Measurements from ENCODE around the gene ZMPSTE24. TPM values are rescaled to one million over a fixed set of nuclear protein-coding genes. Genes with fewer than 3 reads are reported as not detected.

Gene ZMPSTE24
- total and polyA plus RNA-seq, 10 of the 15 experiments (the other 5 are each of a cell fraction or from before 2014, with no cell fraction given): 21.5 to 84.4 (median 43.6) TPM

DNA sequence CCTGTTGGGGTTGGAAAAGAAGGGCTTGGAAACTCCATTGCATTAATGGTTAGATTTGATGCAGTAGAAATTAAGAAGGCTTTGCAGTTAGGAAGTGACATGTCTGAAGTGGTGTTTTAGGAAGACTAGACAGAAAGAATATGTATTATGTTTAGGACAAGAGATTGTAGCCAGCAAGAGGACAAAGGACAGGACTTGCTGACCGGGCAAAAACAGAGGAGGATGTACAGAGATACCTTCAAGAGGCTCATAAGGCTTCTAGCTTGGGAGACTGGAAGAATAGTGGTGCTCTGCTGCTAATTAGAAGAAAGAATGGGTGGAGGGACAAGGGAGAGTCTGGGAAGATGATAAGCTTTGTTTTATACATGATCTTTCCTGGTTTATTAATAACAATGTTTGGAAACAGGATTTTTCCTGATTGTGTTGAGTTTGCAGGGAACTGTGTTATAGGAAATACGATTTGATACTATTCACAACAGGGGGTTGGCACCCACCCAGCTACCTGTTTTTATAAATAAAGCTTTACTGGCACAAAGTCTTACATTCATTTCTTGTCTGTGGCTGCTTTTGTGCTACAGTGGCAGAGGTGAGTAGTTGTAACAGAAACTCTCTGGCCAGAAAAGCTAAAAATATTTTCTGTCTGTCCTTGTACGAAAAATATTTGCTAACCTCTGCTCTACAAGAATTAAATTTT is 47.4 kb upstream of the ZMPSTE24 start:
- intact Hi-C loops (cut with micrococcal nuclease; ENCODE audit: unreplicated experiment): no loop called here
- no peak for FAIRE-seq
- WGBS (ENCODE audit: insufficient coverage, insufficient replicate concordance, low lambda C conversion rate, missing lambda C conversion rate): 100% methylated on average over 3 of the region's 3 CpGs
- Histone ChIP-seq H3K36me3 (ENCODE audit: control insufficient read depth in 2 of 2, insufficient read depth in 2 of 2, low read length in 1 of 2) (peaks cover 0 to 56% of the 10 kb centered on the region in 2 experiments; a peak in 3 of 4 replicates), H3K9ac (ENCODE audit: control insufficient read depth, insufficient read depth, low read length) (no peak overlapping the region), H3K4me3 (no peak overlapping the region), H3K27ac (ENCODE audit: control insufficient read depth, insufficient read depth) (no peak overlapping the region), H2AFZ (ENCODE audit: control insufficient read depth, low read depth, low read length) (no peak overlapping the region), H3K79me2 (ENCODE audit: control insufficient read depth, insufficient read depth, low read length) (no peaks in the 10 kb centered on the region; the same call in 1 of the 2 replicates), H3K4me1 (ENCODE audit: control insufficient read depth, insufficient read depth, low read length) (no peaks in the 10 kb centered on the region), H3K4me2 (ENCODE audit: control insufficient read depth, insufficient read depth) (no peak overlapping the region), H3K9me3 (replicated peaks; ENCODE audit: control insufficient read depth, insufficient read depth, low read length) (no peaks in the 10 kb centered on the region), H4K20me1 (ENCODE audit: control insufficient read depth, insufficient read depth) (no peaks in the 10 kb centered on the region), H3K27me3 (replicated peaks in 1 of 2; ENCODE audit: control insufficient read depth in 2 of 2, insufficient read depth in 2 of 2, low read length in 1 of 2) (no peaks in the 10 kb centered on the region)
- no peak for DNase-seq (ENCODE audit: low read depth, low spot score)
- BruUV-seq (replicated peaks): no TSS peak
- in situ Hi-C loops (cut with MboI): no loop called here
- ChIA-PET CTCF (interaction anchor here (0.6 to 1.4 kb wide), 6 partner anchors 10 to 194 kb away, joined by 3 to 5 read pairs (median 4); no protein-coding TSS in a partner anchor), POLR2A (interaction anchor here (0.6 kb wide), 1 partner anchor 52 kb away, joined by 3 read pairs; no protein-coding TSS in a partner anchor), SMC1A (ENCODE audit: uncharacterized antibody, unreplicated experiment) (interaction anchor here (0.8 to 1.5 kb wide), 5 partner anchors 14 to 59 kb away, joined by 3 to 5 read pairs (median 4); no protein-coding TSS in a partner anchor), RAD21 (ENCODE audit: unreplicated experiment) (interaction anchor here (0.7 to 1.3 kb wide), 2 partner anchors 19 to 58 kb away, joined by 3 to 4 read pairs; no protein-coding TSS in a partner anchor)
- ATAC-seq: no peak
- TF ChIP-seq NFXL1 (IDR thresholded peaks at IDR 0.05; ENCODE audit: borderline replicate concordance) (no peak), RCOR1 (conservative IDR thresholded peaks at IDR 0.05; ENCODE audit: low read depth, low read length) (no peak), BCL11A (IDR thresholded peaks at IDR 0.05; ENCODE audit: low read depth, low read length) (no peak), FOS (IDR thresholded peaks at IDR 0.05; ENCODE audit: borderline replicate concordance, extremely low read depth, insufficient read length) (no peak), RUNX3 (IDR thresholded peaks at IDR 0.05; ENCODE audit: low read length) (no peak)
- TF ChIP-seq, protein P1, sequence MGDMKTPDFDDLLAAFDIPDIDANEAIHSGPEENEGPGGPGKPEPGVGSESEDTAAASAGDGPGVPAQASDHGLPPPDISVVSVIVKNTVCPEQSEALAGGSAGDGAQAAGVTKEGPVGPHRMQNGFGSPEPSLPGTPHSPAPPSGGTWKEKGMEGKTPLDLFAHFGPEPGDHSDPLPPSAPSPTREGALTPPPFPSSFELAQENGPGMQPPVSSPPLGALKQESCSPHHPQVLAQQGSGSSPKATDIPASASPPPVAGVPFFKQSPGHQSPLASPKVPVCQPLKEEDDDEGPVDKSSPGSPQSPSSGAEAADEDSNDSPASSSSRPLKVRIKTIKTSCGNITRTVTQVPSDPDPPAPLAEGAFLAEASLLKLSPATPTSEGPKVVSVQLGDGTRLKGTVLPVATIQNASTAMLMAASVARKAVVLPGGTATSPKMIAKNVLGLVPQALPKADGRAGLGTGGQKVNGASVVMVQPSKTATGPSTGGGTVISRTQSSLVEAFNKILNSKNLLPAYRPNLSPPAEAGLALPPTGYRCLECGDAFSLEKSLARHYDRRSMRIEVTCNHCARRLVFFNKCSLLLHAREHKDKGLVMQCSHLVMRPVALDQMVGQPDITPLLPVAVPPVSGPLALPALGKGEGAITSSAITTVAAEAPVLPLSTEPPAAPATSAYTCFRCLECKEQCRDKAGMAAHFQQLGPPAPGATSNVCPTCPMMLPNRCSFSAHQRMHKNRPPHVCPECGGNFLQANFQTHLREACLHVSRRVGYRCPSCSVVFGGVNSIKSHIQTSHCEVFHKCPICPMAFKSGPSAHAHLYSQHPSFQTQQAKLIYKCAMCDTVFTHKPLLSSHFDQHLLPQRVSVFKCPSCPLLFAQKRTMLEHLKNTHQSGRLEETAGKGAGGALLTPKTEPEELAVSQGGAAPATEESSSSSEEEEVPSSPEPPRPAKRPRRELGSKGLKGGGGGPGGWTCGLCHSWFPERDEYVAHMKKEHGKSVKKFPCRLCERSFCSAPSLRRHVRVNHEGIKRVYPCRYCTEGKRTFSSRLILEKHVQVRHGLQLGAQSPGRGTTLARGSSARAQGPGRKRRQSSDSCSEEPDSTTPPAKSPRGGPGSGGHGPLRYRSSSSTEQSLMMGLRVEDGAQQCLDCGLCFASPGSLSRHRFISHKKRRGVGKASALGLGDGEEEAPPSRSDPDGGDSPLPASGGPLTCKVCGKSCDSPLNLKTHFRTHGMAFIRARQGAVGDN (IDR thresholded peaks at IDR 0.05): no peak
- TF ChIP-seq, protein P2, sequence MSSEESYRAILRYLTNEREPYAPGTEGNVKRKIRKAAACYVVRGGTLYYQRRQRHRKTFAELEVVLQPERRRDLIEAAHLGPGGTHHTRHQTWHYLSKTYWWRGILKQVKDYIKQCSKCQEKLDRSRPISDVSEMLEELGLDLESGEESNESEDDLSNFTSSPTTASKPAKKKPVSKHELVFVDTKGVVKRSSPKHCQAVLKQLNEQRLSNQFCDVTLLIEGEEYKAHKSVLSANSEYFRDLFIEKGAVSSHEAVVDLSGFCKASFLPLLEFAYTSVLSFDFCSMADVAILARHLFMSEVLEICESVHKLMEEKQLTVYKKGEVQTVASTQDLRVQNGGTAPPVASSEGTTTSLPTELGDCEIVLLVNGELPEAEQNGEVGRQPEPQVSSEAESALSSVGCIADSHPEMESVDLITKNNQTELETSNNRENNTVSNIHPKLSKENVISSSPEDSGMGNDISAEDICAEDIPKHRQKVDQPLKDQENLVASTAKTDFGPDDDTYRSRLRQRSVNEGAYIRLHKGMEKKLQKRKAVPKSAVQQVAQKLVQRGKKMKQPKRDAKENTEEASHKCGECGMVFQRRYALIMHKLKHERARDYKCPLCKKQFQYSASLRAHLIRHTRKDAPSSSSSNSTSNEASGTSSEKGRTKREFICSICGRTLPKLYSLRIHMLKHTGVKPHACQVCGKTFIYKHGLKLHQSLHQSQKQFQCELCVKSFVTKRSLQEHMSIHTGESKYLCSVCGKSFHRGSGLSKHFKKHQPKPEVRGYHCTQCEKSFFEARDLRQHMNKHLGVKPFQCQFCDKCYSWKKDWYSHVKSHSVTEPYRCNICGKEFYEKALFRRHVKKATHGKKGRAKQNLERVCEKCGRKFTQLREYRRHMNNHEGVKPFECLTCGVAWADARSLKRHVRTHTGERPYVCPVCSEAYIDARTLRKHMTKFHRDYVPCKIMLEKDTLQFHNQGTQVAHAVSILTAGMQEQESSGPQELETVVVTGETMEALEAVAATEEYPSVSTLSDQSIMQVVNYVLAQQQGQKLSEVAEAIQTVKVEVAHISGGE (CRISPR knock-in tag; IDR thresholded peaks at IDR 0.05): no peak
- TF ChIP-seq, protein P3, sequence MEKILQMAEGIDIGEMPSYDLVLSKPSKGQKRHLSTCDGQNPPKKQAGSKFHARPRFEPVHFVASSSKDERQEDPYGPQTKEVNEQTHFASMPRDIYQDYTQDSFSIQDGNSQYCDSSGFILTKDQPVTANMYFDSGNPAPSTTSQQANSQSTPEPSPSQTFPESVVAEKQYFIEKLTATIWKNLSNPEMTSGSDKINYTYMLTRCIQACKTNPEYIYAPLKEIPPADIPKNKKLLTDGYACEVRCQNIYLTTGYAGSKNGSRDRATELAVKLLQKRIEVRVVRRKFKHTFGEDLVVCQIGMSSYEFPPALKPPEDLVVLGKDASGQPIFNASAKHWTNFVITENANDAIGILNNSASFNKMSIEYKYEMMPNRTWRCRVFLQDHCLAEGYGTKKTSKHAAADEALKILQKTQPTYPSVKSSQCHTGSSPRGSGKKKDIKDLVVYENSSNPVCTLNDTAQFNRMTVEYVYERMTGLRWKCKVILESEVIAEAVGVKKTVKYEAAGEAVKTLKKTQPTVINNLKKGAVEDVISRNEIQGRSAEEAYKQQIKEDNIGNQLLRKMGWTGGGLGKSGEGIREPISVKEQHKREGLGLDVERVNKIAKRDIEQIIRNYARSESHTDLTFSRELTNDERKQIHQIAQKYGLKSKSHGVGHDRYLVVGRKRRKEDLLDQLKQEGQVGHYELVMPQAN (conservative IDR thresholded peaks at IDR 0.05): no peak
